SK-N-SH (cell line): Measurements from ENCODE around the gene B4GALT1. TPM values are rescaled to one million over a fixed set of nuclear protein-coding genes. Genes with fewer than 3 reads are reported as not detected.

Experiments used
- CTCF ChIA-PET: fragments of 300-600, 350-600 bp; formaldehyde crosslinking; extraction: SDS; loops from one replicate; lab custom pipeline; 2021; lab: Yijun Ruan, JAX
- POLR2A ChIA-PET: fragments of 350-600 bp; sonication (Branson Sonifier 250); formaldehyde crosslinking; extraction: SDS; loops from one replicate; lab custom pipeline; 2020; ENCODE audit warnings: antibody characterized with exemption, inconsistent platforms; lab: Yijun Ruan, JAX
- DNase-seq: peaks from one replicate; pipeline ENCODE4 v3.0.0; 2012
- H2AFZ ChIP-seq: fragments of 200-600 bp; sonication (generic); 2 replicates; pipeline ENCODE4 v1.8.1; 2016; ENCODE audit warnings: antibody characterized with exemption, mild to moderate bottlenecking, low read depth
- H3F3A ChIP-seq: fragments of 200-600 bp; sonication (generic); replicated peaks from 2 replicates; pipeline ENCODE3; 2016; ENCODE audit warnings: antibody characterized with exemption, mild to moderate bottlenecking; ENCODE audit not compliant: insufficient read depth
- H3K27ac ChIP-seq, 2 experiments: fragments of 200-500 bp in 1 of 2; fragments of 200-600 bp in 1 of 2; sonication (Bioruptor generic) in 1 of 2; sonication (generic), shearing (Covaris generic) in 1 of 2; 2 replicates each; pipeline versions ENCODE4 v1.5.1 to v1.6.1; 2014 to 2016; ENCODE audit warnings: low read depth in 2 of 2, inconsistent platforms in 1 of 2, low read length in 1 of 2, mild to moderate bottlenecking in 1 of 2, mixed read lengths in 1 of 2
- H3K27me3 ChIP-seq: fragments of 200-600 bp; sonication (generic), shearing (Covaris generic); 2 replicates; pipeline ENCODE4 v1.6.1; 2016; ENCODE audit warnings: mixed run types; ENCODE audit not compliant: insufficient read depth
- H3K36me3 ChIP-seq, 2 experiments: fragments of 200-500 bp in 1 of 2; fragments of 200-600 bp in 1 of 2; sonication (Bioruptor generic) in 1 of 2; sonication (generic) in 1 of 2; replicated peaks in 1 of 2; 2 replicates each; pipeline versions ENCODE3 to v1.5.1; 2014 to 2016; ENCODE audit warnings: low read length in 1 of 2, mild to moderate bottlenecking in 1 of 2; ENCODE audit not compliant: insufficient read depth in 2 of 2, control insufficient read depth in 1 of 2
- H3K4me1 ChIP-seq, 2 experiments: fragments of 200-500 bp in 1 of 2; fragments of 200-600 bp in 1 of 2; sonication (Bioruptor generic) in 1 of 2; sonication (generic), shearing (Covaris generic) in 1 of 2; 2 replicates each; pipeline versions ENCODE4 v1.5.1 to v1.6.1; 2014 to 2016; ENCODE audit warnings: low read depth in 1 of 2, low read length in 1 of 2, mixed run types in 1 of 2; ENCODE audit not compliant: insufficient read depth in 2 of 2, control insufficient read depth in 1 of 2
- H3K4me2 ChIP-seq: fragments of 200-600 bp; sonication (generic), shearing (Covaris generic); 2 replicates; pipeline ENCODE4 v1.6.1; 2017; ENCODE audit warnings: mixed run types
- H3K4me3 ChIP-seq, 2 experiments: fragments of 200-500 bp in 1 of 2; fragments of 200-600 bp in 1 of 2; sonication (Bioruptor generic) in 1 of 2; sonication (generic), shearing (Covaris generic) in 1 of 2; 2 replicates each; pipeline versions ENCODE4 v1.5.1 to v1.8.1; 2014 to 2016; ENCODE audit warnings: low read depth in 2 of 2, inconsistent platforms in 1 of 2, low read length in 1 of 2, mild to moderate bottlenecking in 1 of 2, mixed read lengths in 1 of 2, moderate library complexity in 1 of 2
- H3K79me2 ChIP-seq: fragments of 200-600 bp; sonication (generic); 2 replicates; pipeline ENCODE4 v1.8.1; 2017; ENCODE audit warnings: mild to moderate bottlenecking; ENCODE audit not compliant: insufficient read depth
- H3K9ac ChIP-seq: fragments of 200-600 bp; sonication (generic); 2 replicates; pipeline ENCODE4 v1.6.1; 2017; ENCODE audit warnings: mixed run types
- H3K9me2 ChIP-seq: fragments of 200-600 bp; sonication (generic); 2 replicates; pipeline ENCODE4 v1.6.1; 2017; ENCODE audit warnings: mixed run types
- H3K9me3 ChIP-seq: fragments of 200-600 bp; sonication (generic); 2 replicates; pipeline ENCODE4 v1.6.1; 2017; ENCODE audit warnings: mixed run types, mild to moderate bottlenecking, moderate library complexity
- H4K20me1 ChIP-seq: fragments of 200-600 bp; sonication (generic); 2 replicates; pipeline ENCODE4 v1.6.1; 2017; ENCODE audit warnings: mild to moderate bottlenecking, mixed run types; ENCODE audit not compliant: insufficient read depth
- CTCF ChIP-seq: fragments of 200-600 bp; sonication (generic); IDR thresholded peaks from 2 replicates; pipeline ENCODE4 v1.6.1; 2017; ENCODE audit warnings: antibody characterized with exemption, mild to moderate bottlenecking, moderate library complexity
- ELF1 ChIP-seq: IDR thresholded peaks from 2 replicates; pipeline ENCODE4 v1.4.0; 2012
- EZH2phosphoT487 ChIP-seq: fragments of 200-600 bp; sonication (generic); IDR thresholded peaks from 2 replicates; pipeline ENCODE4 v1.6.1; 2017; ENCODE audit warnings: low read depth, mixed run types, mild to moderate bottlenecking, antibody characterized with exemption, moderate library complexity, borderline replicate concordance
- FOSL2 ChIP-seq: IDR thresholded peaks from 2 replicates; pipeline ENCODE4 v1.4.0; 2012; ENCODE audit warnings: low read depth, mild to moderate bottlenecking, moderate library complexity, borderline replicate concordance
- FOXM1 ChIP-seq: IDR thresholded peaks from 2 replicates; pipeline ENCODE4 v1.4.0; 2012; ENCODE audit warnings: low read depth, mild to moderate bottlenecking
- MAX ChIP-seq: IDR thresholded peaks from 2 replicates; pipeline ENCODE4 v1.4.0; 2012; ENCODE audit warnings: low read depth
- MEF2A ChIP-seq: IDR thresholded peaks from 2 replicates; pipeline ENCODE4 v1.4.0; 2012; ENCODE audit warnings: low read depth, borderline replicate concordance
- MXI1 ChIP-seq: IDR thresholded peaks from 2 replicates; pipeline ENCODE4 v1.6.1; 2012; ENCODE audit warnings: mild to moderate bottlenecking, low read depth, low read length, improper control_type of control experiment
- NRF1 ChIP-seq: IDR thresholded peaks from 2 replicates; pipeline ENCODE4 v1.6.1; 2012; ENCODE audit warnings: low read depth, mild to moderate bottlenecking, low read length
- PBX3 ChIP-seq: IDR thresholded peaks from 2 replicates; pipeline ENCODE4; 2012
- POLR2AphosphoS5 ChIP-seq: IDR thresholded peaks from 2 replicates; pipeline ENCODE4 v1.6.1; 2012; ENCODE audit warnings: low read depth, low read length
- RAD21 ChIP-seq: IDR thresholded peaks from 2 replicates; pipeline ENCODE4 v1.6.1; 2012; ENCODE audit warnings: mild to moderate bottlenecking, low read length
- RCOR1 ChIP-seq: fragments of 150-350 bp; IDR thresholded peaks from 2 replicates; pipeline ENCODE4 v1.6.1; 2017; ENCODE audit warnings: antibody characterized with exemption, low read length
- REST ChIP-seq: IDR thresholded peaks from 2 replicates; pipeline ENCODE4 v1.6.1; 2012; ENCODE audit warnings: mild to moderate bottlenecking, low read depth, low read length, moderate library complexity
- RXRA ChIP-seq: IDR thresholded peaks from 2 replicates; pipeline ENCODE4 v1.4.0; 2012; ENCODE audit warnings: low read depth, mild to moderate bottlenecking, borderline replicate concordance
- TCF12 ChIP-seq: IDR thresholded peaks from 2 replicates; pipeline ENCODE4 v1.4.0; 2012
- TEAD4 ChIP-seq: IDR thresholded peaks from 2 replicates; pipeline ENCODE4 v1.4.0; 2012; ENCODE audit warnings: mild to moderate bottlenecking, borderline replicate concordance; ENCODE audit not compliant: insufficient read depth
- USF1 ChIP-seq: IDR thresholded peaks from 2 replicates; pipeline ENCODE4 v1.4.0; 2012; ENCODE audit warnings: low read depth, borderline replicate concordance
- USF2 ChIP-seq: fragments of 150-350 bp; IDR thresholded peaks from 2 replicates; pipeline ENCODE4 v1.6.1; 2017; ENCODE audit warnings: antibody characterized with exemption, low read length, low read depth, borderline replicate concordance
- YY1 ChIP-seq: IDR thresholded peaks from 2 replicates; pipeline ENCODE4 v1.4.0; 2012; ENCODE audit warnings: low read depth, mild to moderate bottlenecking
- WGBS: methylation state at CpG from one replicate; pipeline ENCODE4 v1.1.6; 2017; ENCODE audit warnings: low lambda C conversion rate; 5-methylcytosine and 5-hydroxymethylcytosine counted together
- polyA plus RNA-seq, 3 experiments: library from polyadenylated mRNA; depleted of rRNA; stranded (reverse); fragments of >200 nt; gene quantifications; 2 replicates each; pipeline ENCODE4 v1.2.3, GENCODE V29; 2012

The B4GALT1 gene
- polyA plus RNA-seq, 1 of the 3 experiments (the other 2 are of a cell fraction) = 36.2 TPM

GRCh38 chr9:33103501-33104281, 63.4 kb downstream of the B4GALT1 start:
- no peak for DNase-seq
- 91% methylated on average over 8 of the region's 8 CpGs for WGBS
- Histone ChIP-seq H3K9me3 (no peaks in the 10 kb centered on the region), H3F3A (peaks cover 16% of the 10 kb centered on the region), H3K9ac (no peak overlapping the region), H3K4me2 (no peak overlapping the region), H3K27me3 (no peaks in the 10 kb centered on the region), H3K27ac (no peak overlapping the region), H3K36me3 (no peaks in the 10 kb centered on the region), H3K9me2 (no peaks in the 10 kb centered on the region), H2AFZ (no peak overlapping the region), H3K79me2 (no peaks in the 10 kb centered on the region), H4K20me1 (no peaks in the 10 kb centered on the region), H3K4me1 (peaks cover 17 to 25% of the 10 kb centered on the region in 2 experiments; a peak in 3 of 4 replicates), H3K4me3 (no peak overlapping the region)
- ChIA-PET CTCF (interaction anchor here (0.9 to 1.6 kb wide), 3 partner anchors 23 to 161 kb away, joined by 3 to 5 read pairs (median 3); partner anchors contain the start of genes BAG1 and CHMP5), POLR2A (no interaction called here)
- TF ChIP-seq MEF2A (no peak), RAD21 (no peak), USF2 (no peak), TCF12 (no peak), TEAD4 (no peak), USF1 (no peak), FOSL2 (no peak), FOXM1 (no peak), RXRA (no peak), REST (no peak), MXI1 (no peak), RCOR1 (no peak), POLR2AphosphoS5 (no peak), MAX (no peak), CTCF (no peak), NRF1 (no peak), ELF1 (no peak), PBX3 (no peak), EZH2phosphoT487 (no peak), YY1 (no peak)
